B cell (primary cell): ENCODE data around the gene PRKAR1A. TPM values are rescaled to one million over a fixed set of nuclear protein-coding genes. Genes with fewer than 3 reads are reported as not detected.

ENCODE experiments used
- ATAC-seq: fragments of 200-7000 bp; cut with Tn5 transposase; one replicate; pipeline ENCODE4 v1.10.0; 2021; ENCODE audit warnings: low read depth, mild to moderate bottlenecking, moderate number of reproducible peaks, moderate library complexity
- CTCF ChIA-PET: fragments of 350-600 bp; sonication (Branson Sonifier 250); formaldehyde crosslinking; loops from one replicate; lab custom pipeline; 2021; ENCODE audit warnings: antibody characterized with exemption, inconsistent platforms; lab: Charles Lee
- POLR2A ChIA-PET: fragments of 350-600 bp; sonication (Branson Sonifier 250); formaldehyde crosslinking; loops from one replicate; lab custom pipeline; 2021; ENCODE audit warnings: antibody characterized with exemption; lab: Charles Lee
- DNase-seq: peaks from one replicate; pipeline ENCODE4 v3.0.0; 2013
- H2AFZ ChIP-seq: 2 replicates; pipeline ENCODE4 v1.6.1; 2012; ENCODE audit warnings: mild to moderate bottlenecking, low read depth, low read length; ENCODE audit not compliant: insufficient read depth, poor library complexity, severe bottlenecking
- H3K27ac ChIP-seq, 2 donors: 1 replicate in 1 of 2; 2 replicates in 1 of 2; pipeline ENCODE4 v1.5.1; 2012 to 2013; ENCODE audit warnings: low read length in 2 of 2, mild to moderate bottlenecking in 2 of 2, moderate library complexity in 1 of 2
- H3K27me3 ChIP-seq, 4 experiments: fragments of 200-600 bp in 1 of 4; sonication (generic) in 1 of 4; replicated peaks in 1 of 4; 1 replicate in 2 of 4; 2 replicates in 2 of 4; pipeline versions ENCODE4 v1.6.1 to v1.7.0; 2013 to 2016; ENCODE audit warnings: low read length in 3 of 4, mild to moderate bottlenecking in 2 of 4, mixed read lengths in 1 of 4, moderate library complexity in 1 of 4; ENCODE audit not compliant: insufficient read depth in 4 of 4, control insufficient read depth in 3 of 4; ENCODE audit errors: control extremely low read depth in 1 of 4
- H3K36me3 ChIP-seq, 2 experiments: replicated peaks in 1 of 2; 1 replicate in 1 of 2; 2 replicates in 1 of 2; pipeline versions ENCODE4 v1.6.1 to v1.7.1; 2013; ENCODE audit warnings: low read length in 1 of 2; ENCODE audit not compliant: insufficient read depth in 2 of 2, control insufficient read depth in 1 of 2; ENCODE audit errors: control extremely low read depth in 1 of 2, extremely low read depth in 1 of 2
- H3K4me1 ChIP-seq, 2 donors: fragments of 200-600 bp in 1 of 2; sonication (generic) in 1 of 2; 1 replicate in 1 of 2; 2 replicates in 1 of 2; pipeline versions ENCODE4 v1.5.1 to v1.6.1; 2013 to 2017; ENCODE audit warnings: low read length in 2 of 2; ENCODE audit not compliant: control insufficient read depth in 2 of 2, insufficient read depth in 2 of 2
- H3K4me2 ChIP-seq: replicated peaks from 2 replicates; pipeline ENCODE3; 2012; ENCODE audit warnings: mild to moderate bottlenecking, low read depth, low read length; ENCODE audit not compliant: poor library complexity, severe bottlenecking
- H3K4me3 ChIP-seq, 5 experiments: fragments of 200-600 bp in 1 of 5; sonication (generic) in 1 of 5; 1 replicate in 3 of 5; 2 replicates in 2 of 5; pipeline versions ENCODE4 v1.5.1 to v1.7.0; 2011 to 2016; ENCODE audit warnings: low read length in 4 of 5, mild to moderate bottlenecking in 4 of 5, low read depth in 2 of 5, control low read depth in 1 of 5, moderate library complexity in 1 of 5; ENCODE audit not compliant: insufficient read depth in 1 of 5; ENCODE audit errors: control extremely low read depth in 1 of 5, extremely low read depth in 1 of 5
- H3K79me2 ChIP-seq: fragments of 200-600 bp; sonication (generic); one replicate; pipeline ENCODE4 v1.6.0; 2016; ENCODE audit warnings: low read length; ENCODE audit not compliant: control insufficient read depth, insufficient read depth
- H3K9ac ChIP-seq: fragments of 200-600 bp; sonication (generic); 2 replicates; pipeline ENCODE4 v1.6.1; 2017; ENCODE audit warnings: mild to moderate bottlenecking, low read length, moderate library complexity
- H3K9me3 ChIP-seq, 3 donors: one replicate each; pipeline versions ENCODE4 v1.6.1 to v1.7.1; 2013; ENCODE audit warnings: low read length in 2 of 3; ENCODE audit not compliant: control insufficient read depth in 2 of 3, insufficient read depth in 1 of 3; ENCODE audit errors: control extremely low read depth in 1 of 3
- H4K20me1 ChIP-seq: 2 replicates; pipeline ENCODE4 v1.6.0; 2012; ENCODE audit warnings: mild to moderate bottlenecking, low read length; ENCODE audit not compliant: insufficient read depth, control insufficient read depth, poor library complexity, severe bottlenecking
- H3K27ac Mint-ChIP-seq: one replicate; pipeline ENCODE4 v1.8.0; 2021; ENCODE audit warnings: mixed read lengths
- H3K27me3 Mint-ChIP-seq: one replicate; pipeline ENCODE4 v1.8.0; 2021; ENCODE audit warnings: mixed read lengths
- H3K4me1 Mint-ChIP-seq: one replicate; pipeline ENCODE4 v1.8.0; 2021; ENCODE audit warnings: mixed read lengths
- H3K4me3 Mint-ChIP-seq: one replicate; pipeline ENCODE4 v1.8.0; 2021; ENCODE audit warnings: mixed read lengths
- H3K9me3 Mint-ChIP-seq: one replicate; pipeline ENCODE4 v1.8.0; 2022; ENCODE audit warnings: mixed read lengths; ENCODE audit not compliant: insufficient read depth
- CTCF ChIP-seq: fragments of 200-600 bp; IDR thresholded peaks from one replicate; pipeline ENCODE4 v1.8.0; 2022; ENCODE audit warnings: antibody characterized with exemption, mild to moderate bottlenecking
- EZH2 ChIP-seq: IDR thresholded peaks from 2 replicates; pipeline ENCODE4 v1.6.1; 2012; ENCODE audit warnings: borderline replicate concordance, low read depth, mild to moderate bottlenecking, moderate library complexity, low read length; ENCODE audit not compliant: insufficient read depth, poor library complexity, severe bottlenecking
- WGBS: methylation state at CpG from one replicate; pipeline ENCODE4 v1.1.5; 2013; ENCODE audit warnings: missing lambda C conversion rate; ENCODE audit not compliant: insufficient coverage; 5-methylcytosine and 5-hydroxymethylcytosine counted together
- intact Hi-C: fragments of 100-400 bp; cut with micrococcal nuclease; formaldehyde crosslinking; loops from one replicate; pipeline ENCODE4 v1.10.0; 2022
- polyA plus RNA-seq: library from polyadenylated mRNA; depleted of rRNA; stranded (reverse); fragments of >200 nt; gene quantifications from 2 replicates; pipeline ENCODE4 v1.2.3, GENCODE V29; 2012
- total RNA-seq, 2 donors: library from RNA; stranded (reverse); fragments of 120-200 nt in 1 of 2; gene quantifications; 1 replicate in 1 of 2; 2 replicates in 1 of 2; pipeline versions ENCODE4 v1.2.3 to v1.2.4, GENCODE V29; 2013 to 2022

PRKAR1A gene
- total and polyA plus RNA-seq, 2 donors (not counting 1 experiment from before 2014, with no cell fraction given) = 63.1 to 296 TPM

- CTCF ChIA-PET = interaction anchor here (1.0 to 6.8 kb wide), 6 partner anchors 13 to 507 kb away, joined by 3 to 51 read pairs (median 5); partner anchors contain the start of gene WIPI1
- H3K27me3 Mint-ChIP-seq = peaks cover 9% of the 10 kb centered on the region
- DNase-seq = no peak
Measured at GRCh38 chr17:68468788-68469187, 43.4 kb upstream of the PRKAR1A start.

GRCh38 chr17:68470961-68471360 lies 41.3 kb upstream of the PRKAR1A start:
- Histone ChIP-seq H3K79me2 (no peaks in the 10 kb centered on the region), H3K27ac (no peak overlapping the region), H3K4me1 (peaks cover 0 to 1% of the 10 kb centered on the region in 2 donors), H2AFZ (no peak overlapping the region), H3K9ac (no peak overlapping the region), H3K4me3 (no peak overlapping the region), H3K36me3 (no peaks in the 10 kb centered on the region), H4K20me1 (no peaks in the 10 kb centered on the region), H3K9me3 (no peaks in the 10 kb centered on the region), H3K27me3 (no peaks in the 10 kb centered on the region), H3K4me2 (no peak overlapping the region)
- no peak overlapping the region for H3K4me3 Mint-ChIP-seq
- ChIA-PET CTCF (interaction anchor here (1.0 to 1.8 kb wide), 2 partner anchors 12 to 28 kb away, joined by 3 to 4 read pairs; no protein-coding TSS in a partner anchor), POLR2A (no interaction called here)
- no peak for TF ChIP-seq EZH2
- no peak for TF ChIP-seq CTCF
- no CpG with 5 or more reads among the region's 1 CpG for WGBS
- H3K27ac Mint-ChIP-seq = no peak overlapping the region
- intact Hi-C loops = no loop called here
- peaks cover 2% of the 10 kb centered on the region for H3K4me1 Mint-ChIP-seq
- peaks cover 9% of the 10 kb centered on the region for H3K27me3 Mint-ChIP-seq
- ATAC-seq (no peak), DNase-seq (no peak)
- no peaks in the 10 kb centered on the region for H3K9me3 Mint-ChIP-seq

More at GRCh38 chr17:68468788-68469187, 43.4 kb upstream of the PRKAR1A start:
- no peak overlapping the region for H3K27ac ChIP-seq
- no peak overlapping the region for H3K9ac ChIP-seq
- ATAC-seq = no peak
- intact Hi-C loops = loop anchor here (5.0 kb wide), 1 partner anchor 779 kb away; no protein-coding TSS in a partner anchor
- H3K9me3 ChIP-seq = no peaks in the 10 kb centered on the region
- POLR2A ChIA-PET = no interaction called here
- no peaks in the 10 kb centered on the region for H3K36me3 ChIP-seq
- no peaks in the 10 kb centered on the region for H4K20me1 ChIP-seq
- H3K27me3 ChIP-seq = no peaks in the 10 kb centered on the region
- WGBS = no CpG with 5 or more reads among the region's 1 CpG
- no peaks in the 10 kb centered on the region for H3K79me2 ChIP-seq
- peaks cover 2% of the 10 kb centered on the region for H3K4me1 Mint-ChIP-seq
- no peaks in the 10 kb centered on the region for H3K9me3 Mint-ChIP-seq
- H2AFZ ChIP-seq = no peak overlapping the region
- no peak for TF ChIP-seq EZH2
- TF ChIP-seq CTCF = no peak
- H3K4me3 Mint-ChIP-seq = no peak overlapping the region
- H3K4me2 ChIP-seq = no peak overlapping the region
- no peak overlapping the region for H3K27ac Mint-ChIP-seq
- H3K4me1 ChIP-seq = peaks cover 0 to 2% of the 10 kb centered on the region in 2 donors
- H3K4me3 ChIP-seq = no peak overlapping the region
